Activated T-cell treated with anti-CD3 and anti-CD28 coated beads for 24 hours (primary cell): Measurements from ENCODE around the gene FGF12.

ENCODE experiments used
- DNase-seq: peaks from one replicate; pipeline ENCODE4 v3.0.0-alpha.2; 2020; ENCODE audit warnings: low read depth

Gene FGF12

GRCh38 chr3:192413461-192413860 lies 313.9 kb downstream of the FGF12 start:
- no peak for DNase-seq

GRCh38 chr3:192410684-192410960 lies 316.7 kb downstream of the FGF12 start:
- DNase-seq = no peak

- no peak for DNase-seq
Measured at GRCh38 chr3:192409838-192410683, 317.3 kb downstream of the FGF12 start.

GRCh38 chr3:192409201-192409837 lies 318.0 kb downstream of the FGF12 start:
- DNase-seq = no peak

- no peak for DNase-seq
Measured at GRCh38 chr3:192408647-192409200, 318.6 kb downstream of the FGF12 start.

GRCh38 chr3:192408007-192408646 lies 319.2 kb downstream of the FGF12 start:
- DNase-seq = no peak

- DNase-seq = no peak
Measured at GRCh38 chr3:192399767-192400166, 327.6 kb downstream of the FGF12 start.

- no peak for DNase-seq
Measured at GRCh38 chr3:192397012-192397411, 330.3 kb downstream of the FGF12 start.

GRCh38 chr3:192395506-192395905 lies 331.8 kb downstream of the FGF12 start:
- DNase-seq = no peak

GRCh38 chr3:192392986-192393385 lies 334.4 kb downstream of the FGF12 start:
- no peak for DNase-seq

- DNase-seq = no peak
Measured at GRCh38 chr3:192382861-192383260, 344.5 kb downstream of the FGF12 start.

GRCh38 chr3:192373586-192373985 lies 353.8 kb downstream of the FGF12 start:
- no peak for DNase-seq

GRCh38 chr3:192373032-192373431 lies 354.3 kb downstream of the FGF12 start:
- DNase-seq = no peak

GRCh38 chr3:192372616-192373015 lies 354.7 kb downstream of the FGF12 start:
- no peak for DNase-seq

GRCh38 chr3:192371870-192372400 lies 355.4 kb downstream of the FGF12 start:
- DNase-seq = no peak

- DNase-seq = no peak
Measured at GRCh38 chr3:192367616-192368015, 359.7 kb downstream of the FGF12 start.

- no peak for DNase-seq
Measured at GRCh38 chr3:192366916-192367315, 360.4 kb downstream of the FGF12 start.

GRCh38 chr3:192365571-192365970 lies 361.8 kb downstream of the FGF12 start:
- no peak for DNase-seq

GRCh38 chr3:192364316-192364715 lies 363.0 kb downstream of the FGF12 start:
- no peak for DNase-seq

- no peak for DNase-seq
Measured at GRCh38 chr3:192354687-192355086, 372.7 kb downstream of the FGF12 start.

GRCh38 chr3:192352142-192352541 lies 375.2 kb downstream of the FGF12 start:
- no peak for DNase-seq

GRCh38 chr3:192351441-192351840 lies 375.9 kb downstream of the FGF12 start:
- DNase-seq = no peak

GRCh38 chr3:192340031-192340430 lies 387.3 kb downstream of the FGF12 start:
- DNase-seq = no peak
